SIG-M5 treated with dmso at 0.1 percent for 504 hours (cell line): ENCODE measurements around the gene POPDC2.
"Not testable (repeated sequence)": the region's sequence is repeated elsewhere in the genome, so short reads cannot be mapped to it uniquely, and the experiment has no call there.

Source experiments
- DNase-seq: peaks from one replicate; lab custom pipeline; 2025; ENCODE audit not compliant: unreplicated experiment; lab: John Stamatoyannopoulos, UW

The POPDC2 gene

GRCh38 chr3:119660474-119661440 is at the start of gene POPDC2:
Gene POPDC2 (minus strand): TSS chr3:119660589. CDS start chr3:119660423, 166 bp downstream.
- no peak for DNase-seq

- DNase-seq = no peak
Measured at GRCh38 chr3:119703820-119704531, 43.6 kb upstream of the POPDC2 start.

GRCh38 chr3:119702530-119703527 is 42.4 kb upstream of the POPDC2 start, which contains the start of gene CFAP91:
Gene CFAP91 (plus strand): TSS chr3:119703022. CDS start chr3:119703099, 77 bp downstream.
- DNase-seq = peak; percentile 49

- no peak for DNase-seq
Measured at GRCh38 chr3:119700920-119701734, 40.7 kb upstream of the POPDC2 start.

- DNase-seq = no peak
Measured at GRCh38 chr3:119700269-119700919, 40.0 kb upstream of the POPDC2 start.

- no peak for DNase-seq
Measured at GRCh38 chr3:119697394-119697793, 37.0 kb upstream of the POPDC2 start.

GRCh38 chr3:119695480-119695879 is 35.1 kb upstream of the POPDC2 start:
- DNase-seq = peak; percentile 16

GRCh38 chr3:119690043-119690656 is 29.8 kb upstream of the POPDC2 start:
- DNase-seq = peak; percentile 12

GRCh38 chr3:119683421-119683820 is 23.0 kb upstream of the POPDC2 start:
- DNase-seq = no peak

GRCh38 chr3:119681279-119681678 is 20.9 kb upstream of the POPDC2 start:
- DNase-seq = peak; percentile 38

GRCh38 chr3:119679874-119680273 is 19.5 kb upstream of the POPDC2 start:
- DNase-seq = no peak

- DNase-seq = not testable (repeated sequence)
Measured at GRCh38 chr3:119678209-119678608, 17.8 kb upstream of the POPDC2 start.

GRCh38 chr3:119677641-119677934 is 17.2 kb upstream of the POPDC2 start:
- DNase-seq = no peak

- DNase-seq = peak; percentile 99
Measured at GRCh38 chr3:119676771-119677640, 16.6 kb upstream of the POPDC2 start, which contains the start of gene COX17. Gene COX17 (minus strand): TSS chr3:119677406. CDS start chr3:119677310, 96 bp downstream.

GRCh38 chr3:119676020-119676419 is 15.6 kb upstream of the POPDC2 start:
- no peak for DNase-seq

GRCh38 chr3:119675188-119675874 is 14.9 kb upstream of the POPDC2 start:
- DNase-seq = no peak

- DNase-seq = no peak
Measured at GRCh38 chr3:119673875-119674274, 13.5 kb upstream of the POPDC2 start.
